HUES48 (cell line): Measurements from ENCODE around the gene ANGEL1.

Experiments used
- H3K27ac ChIP-seq: one replicate; pipeline ENCODE4 v1.7.0; 2013; ENCODE audit warnings: low read depth, low read length, inconsistent platforms
- H3K27me3 ChIP-seq: 2 replicates; pipeline ENCODE4 v1.6.1; 2013; ENCODE audit warnings: mild to moderate bottlenecking, low read length; ENCODE audit not compliant: control insufficient read depth, insufficient read depth
- H3K36me3 ChIP-seq: 2 replicates; pipeline ENCODE4 v1.6.1; 2013; ENCODE audit warnings: low read length; ENCODE audit not compliant: control insufficient read depth, insufficient read depth
- H3K4me1 ChIP-seq: 2 replicates; pipeline ENCODE4 v1.6.1; 2013; ENCODE audit warnings: mild to moderate bottlenecking, low read length; ENCODE audit not compliant: control insufficient read depth, insufficient read depth
- H3K4me3 ChIP-seq: 2 replicates; pipeline ENCODE4 v1.5.1; 2013; ENCODE audit warnings: mild to moderate bottlenecking, low read depth, low read length
- H3K9ac ChIP-seq: 2 replicates; pipeline ENCODE4 v1.6.1; 2013; ENCODE audit warnings: mild to moderate bottlenecking, low read depth, low read length, moderate library complexity
- H3K9me3 ChIP-seq: 2 replicates; pipeline ENCODE4 v1.6.1; 2013; ENCODE audit warnings: low read length; ENCODE audit not compliant: control insufficient read depth, insufficient read depth

The ANGEL1 gene, protein sequence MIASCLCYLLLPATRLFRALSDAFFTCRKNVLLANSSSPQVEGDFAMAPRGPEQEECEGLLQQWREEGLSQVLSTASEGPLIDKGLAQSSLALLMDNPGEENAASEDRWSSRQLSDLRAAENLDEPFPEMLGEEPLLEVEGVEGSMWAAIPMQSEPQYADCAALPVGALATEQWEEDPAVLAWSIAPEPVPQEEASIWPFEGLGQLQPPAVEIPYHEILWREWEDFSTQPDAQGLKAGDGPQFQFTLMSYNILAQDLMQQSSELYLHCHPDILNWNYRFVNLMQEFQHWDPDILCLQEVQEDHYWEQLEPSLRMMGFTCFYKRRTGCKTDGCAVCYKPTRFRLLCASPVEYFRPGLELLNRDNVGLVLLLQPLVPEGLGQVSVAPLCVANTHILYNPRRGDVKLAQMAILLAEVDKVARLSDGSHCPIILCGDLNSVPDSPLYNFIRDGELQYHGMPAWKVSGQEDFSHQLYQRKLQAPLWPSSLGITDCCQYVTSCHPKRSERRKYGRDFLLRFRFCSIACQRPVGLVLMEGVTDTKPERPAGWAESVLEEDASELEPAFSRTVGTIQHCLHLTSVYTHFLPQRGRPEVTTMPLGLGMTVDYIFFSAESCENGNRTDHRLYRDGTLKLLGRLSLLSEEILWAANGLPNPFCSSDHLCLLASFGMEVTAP

GRCh38 chr14:76812422-76813383 is at the start of gene ANGEL1:
Gene ANGEL1 (minus strand): TSS chr14:76812882. CDS start chr14:76812827, 55 bp downstream.
- Histone ChIP-seq H3K9ac (peak within 1 kb of the TSS; percentile 83), H3K27ac (peak within 1 kb of the TSS; percentile 77), H3K9me3 (no peaks in the 10 kb centered on the region)

DNA sequence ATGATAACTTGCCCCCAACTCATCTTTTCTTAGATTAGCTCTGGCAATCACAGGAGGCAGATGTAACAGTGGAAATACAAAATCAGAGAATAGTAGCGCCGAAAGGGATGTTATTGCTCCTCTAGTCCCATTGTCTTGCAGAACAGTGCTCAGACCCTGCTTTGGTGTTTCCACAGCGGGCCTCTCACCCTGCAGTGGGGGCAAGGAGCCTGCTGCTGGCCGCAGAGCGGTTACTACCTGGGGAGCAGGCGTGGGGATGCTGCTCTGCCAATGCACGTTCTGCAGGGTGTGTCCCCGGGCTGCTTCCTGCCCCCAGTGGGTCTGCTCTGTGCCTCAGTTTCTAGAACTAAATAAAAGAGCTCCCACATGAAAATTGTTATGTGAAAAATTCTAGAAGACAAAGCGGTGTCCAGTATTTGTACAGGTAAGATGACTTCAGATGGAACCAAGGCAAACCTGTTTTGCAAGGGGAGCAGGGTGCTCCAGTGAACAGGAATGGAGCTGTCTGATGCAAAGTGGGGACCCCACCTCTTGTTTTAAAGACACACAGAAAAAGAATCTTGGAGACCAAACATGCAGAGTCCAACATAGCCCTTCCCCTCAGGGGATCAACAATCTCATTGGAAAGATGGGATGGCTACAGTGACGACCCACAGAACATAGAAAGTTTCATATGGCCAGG is 49.0 kb upstream of the ANGEL1 start:
- H3K36me3 ChIP-seq = no peaks in the 10 kb centered on the region
- peaks cover 17% of the 10 kb centered on the region for H3K4me1 ChIP-seq
- no peak overlapping the region for H3K4me3 ChIP-seq
- H3K27me3 ChIP-seq = no peaks in the 10 kb centered on the region
- no peak overlapping the region for H3K9ac ChIP-seq
- H3K9me3 ChIP-seq = no peaks in the 10 kb centered on the region
- H3K27ac ChIP-seq = no peak overlapping the region

More at GRCh38 chr14:76812422-76813383, at the start of gene ANGEL1:
- Histone ChIP-seq H3K27me3 (no peaks in the 10 kb centered on the region), H3K4me3 (peak within 1 kb of the TSS; percentile 85), H3K36me3 (peaks cover 17% of the 10 kb centered on the region), H3K4me1 (peaks cover 8% of the 10 kb centered on the region)

DNA sequence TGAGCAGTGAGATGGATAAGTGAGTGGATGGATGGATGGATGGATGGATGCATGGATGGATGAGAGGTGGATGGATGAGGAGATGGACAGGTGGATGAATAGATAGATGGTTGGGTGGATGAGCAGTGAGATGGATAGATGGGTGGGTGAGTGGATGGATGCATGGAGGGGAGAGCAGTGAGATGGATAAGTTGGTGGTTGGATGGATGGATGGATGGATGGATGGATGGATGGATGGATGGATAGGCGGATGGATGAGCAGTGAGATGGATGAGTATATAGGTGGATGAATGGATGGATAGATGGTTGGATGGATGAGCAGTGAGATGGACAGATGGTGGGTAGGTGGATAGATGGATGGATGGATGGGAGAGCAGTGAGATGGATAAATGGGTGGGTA is 44.1 kb upstream of the ANGEL1 start:
- Histone ChIP-seq H3K4me1 (peaks cover 11% of the 10 kb centered on the region; the same call in 1 of the 2 replicates), H3K36me3 (no peaks in the 10 kb centered on the region), H3K9me3 (no peaks in the 10 kb centered on the region), H3K9ac (no peak overlapping the region), H3K4me3 (no peak overlapping the region), H3K27ac (no peak overlapping the region), H3K27me3 (no peaks in the 10 kb centered on the region)

GRCh38 chr14:76855066-76855465 is 42.4 kb upstream of the ANGEL1 start:
- Histone ChIP-seq H3K9ac (no peak overlapping the region), H3K36me3 (no peaks in the 10 kb centered on the region), H3K4me3 (no peak overlapping the region), H3K27ac (no peak overlapping the region), H3K9me3 (no peaks in the 10 kb centered on the region), H3K4me1 (no peaks in the 10 kb centered on the region), H3K27me3 (no peaks in the 10 kb centered on the region)

DNA sequence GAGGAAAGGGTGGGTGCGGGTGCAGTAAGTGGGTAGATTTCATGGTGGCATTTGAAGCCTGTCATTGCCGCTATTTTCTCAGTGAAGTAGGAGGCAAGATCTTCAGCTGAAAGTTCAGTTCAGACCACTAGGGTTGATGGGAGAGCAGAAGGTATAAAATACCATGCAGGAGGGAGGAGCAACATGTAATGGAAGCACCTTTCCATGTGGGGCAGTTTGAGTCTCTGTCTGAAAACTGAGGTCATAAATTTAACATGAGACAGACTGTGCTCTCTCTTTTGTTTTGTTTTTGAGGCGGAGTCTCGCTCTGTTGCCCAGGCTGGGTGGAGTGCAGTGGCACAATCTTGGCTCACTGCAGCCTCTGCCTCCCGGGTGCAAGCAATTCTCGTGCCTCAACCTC is 36.2 kb upstream of the ANGEL1 start:
- Histone ChIP-seq H3K27ac (no peak overlapping the region), H3K9ac (no peak overlapping the region), H3K4me3 (no peak overlapping the region), H3K27me3 (no peaks in the 10 kb centered on the region), H3K36me3 (no peaks in the 10 kb centered on the region), H3K4me1 (no peaks in the 10 kb centered on the region), H3K9me3 (no peaks in the 10 kb centered on the region)

GRCh38 chr14:76846331-76847047 is 33.8 kb upstream of the ANGEL1 start:
- Histone ChIP-seq H3K4me1 (no peaks in the 10 kb centered on the region), H3K9me3 (no peaks in the 10 kb centered on the region), H3K4me3 (no peak overlapping the region), H3K27ac (no peak overlapping the region), H3K27me3 (no peaks in the 10 kb centered on the region), H3K36me3 (no peaks in the 10 kb centered on the region), H3K9ac (no peak overlapping the region)

GRCh38 chr14:76844223-76844622 is 31.5 kb upstream of the ANGEL1 start:
- Histone ChIP-seq H3K9me3 (no peaks in the 10 kb centered on the region), H3K9ac (no peak overlapping the region), H3K4me3 (no peak overlapping the region), H3K36me3 (no peaks in the 10 kb centered on the region), H3K27me3 (no peaks in the 10 kb centered on the region), H3K27ac (no peak overlapping the region), H3K4me1 (no peaks in the 10 kb centered on the region)

GRCh38 chr14:76842414-76842813 is 29.7 kb upstream of the ANGEL1 start:
- Histone ChIP-seq H3K27ac (no peak overlapping the region), H3K9ac (no peak overlapping the region)

DNA sequence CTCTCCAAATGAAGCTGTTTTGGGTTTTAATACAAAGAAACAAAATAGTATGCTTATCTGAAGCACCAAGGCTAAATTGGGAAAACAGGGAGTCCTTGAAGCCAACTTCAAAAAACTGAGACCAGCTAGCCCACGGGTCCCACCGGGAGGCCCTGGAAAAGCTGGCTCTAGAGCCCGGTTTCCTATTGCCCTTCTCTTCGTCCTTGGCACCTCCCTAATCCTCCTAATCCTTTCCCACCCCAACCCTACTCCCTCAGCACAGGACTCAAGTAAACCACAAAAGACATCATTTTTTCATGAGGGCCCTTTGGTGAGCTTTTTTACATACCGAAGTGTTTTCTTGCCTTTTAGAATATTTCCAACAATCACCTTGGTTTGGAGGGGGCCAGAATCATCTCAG is 24.8 kb upstream of the ANGEL1 start:
- no peak overlapping the region for H3K27ac ChIP-seq

More at GRCh38 chr14:76842414-76842813, 29.7 kb upstream of the ANGEL1 start:
- H3K27me3 ChIP-seq = no peaks in the 10 kb centered on the region
- no peaks in the 10 kb centered on the region for H3K36me3 ChIP-seq
- H3K4me3 ChIP-seq = no peak overlapping the region
- no peaks in the 10 kb centered on the region for H3K4me1 ChIP-seq
- H3K9me3 ChIP-seq = no peaks in the 10 kb centered on the region

More for the DNA sequence above, 24.8 kb upstream of the ANGEL1 start:
- Histone ChIP-seq H3K4me1 (no peaks in the 10 kb centered on the region), H3K9ac (no peak overlapping the region), H3K36me3 (no peaks in the 10 kb centered on the region), H3K4me3 (no peak overlapping the region), H3K9me3 (no peaks in the 10 kb centered on the region), H3K27me3 (no peaks in the 10 kb centered on the region)
